Ishikawa (cell line): Measurements from ENCODE around the gene GYPA.

Experiments used
- CEBPB ChIP-seq: IDR thresholded peaks from 2 replicates; pipeline ENCODE4 v1.6.1; 2012
- CREB1 ChIP-seq: IDR thresholded peaks from 2 replicates; pipeline ENCODE4 v1.6.1; 2012; ENCODE audit warnings: low read depth
- EGR1 ChIP-seq: IDR thresholded peaks from 2 replicates; pipeline ENCODE4 v1.6.1; 2012
- EP300 ChIP-seq: IDR thresholded peaks from 2 replicates; pipeline ENCODE4 v1.6.1; 2012; ENCODE audit warnings: borderline replicate concordance
- FOXM1 ChIP-seq: IDR thresholded peaks from 2 replicates; pipeline ENCODE4 v1.6.1; 2012; ENCODE audit warnings: low read depth, borderline replicate concordance
- NFIC ChIP-seq: IDR thresholded peaks from 2 replicates; pipeline ENCODE4 v1.6.1; 2012
- RAD21 ChIP-seq: IDR thresholded peaks from 2 replicates; pipeline ENCODE4 v1.6.1; 2012; ENCODE audit warnings: low read depth
- REST ChIP-seq: IDR thresholded peaks from 2 replicates; pipeline ENCODE4 v1.6.1; 2012; ENCODE audit warnings: low read depth, mild to moderate bottlenecking
- TAF1 ChIP-seq: IDR thresholded peaks from 2 replicates; pipeline ENCODE4 v1.6.1; 2012; ENCODE audit warnings: low read depth, mild to moderate bottlenecking
- TCF12 ChIP-seq: IDR thresholded peaks from 2 replicates; pipeline ENCODE4 v1.6.1; 2012; ENCODE audit warnings: low read depth
- TEAD4 ChIP-seq: IDR thresholded peaks from 2 replicates; pipeline ENCODE4 v1.6.1; 2012
- YY1 ChIP-seq: IDR thresholded peaks from 2 replicates; pipeline ENCODE4 v1.6.1; 2012; ENCODE audit warnings: low read depth
- ZBTB7A ChIP-seq: IDR thresholded peaks from 2 replicates; pipeline ENCODE4 v1.6.1; 2012; ENCODE audit warnings: low read depth
- TF ChIP-seq, protein P1 (sequence below): IDR thresholded peaks from 2 replicates; pipeline ENCODE4 v1.6.1; 2012
- TF ChIP-seq, protein P2 (sequence below): IDR thresholded peaks from 2 replicates; pipeline ENCODE4 v1.6.1; 2012

Gene GYPA

DNA sequence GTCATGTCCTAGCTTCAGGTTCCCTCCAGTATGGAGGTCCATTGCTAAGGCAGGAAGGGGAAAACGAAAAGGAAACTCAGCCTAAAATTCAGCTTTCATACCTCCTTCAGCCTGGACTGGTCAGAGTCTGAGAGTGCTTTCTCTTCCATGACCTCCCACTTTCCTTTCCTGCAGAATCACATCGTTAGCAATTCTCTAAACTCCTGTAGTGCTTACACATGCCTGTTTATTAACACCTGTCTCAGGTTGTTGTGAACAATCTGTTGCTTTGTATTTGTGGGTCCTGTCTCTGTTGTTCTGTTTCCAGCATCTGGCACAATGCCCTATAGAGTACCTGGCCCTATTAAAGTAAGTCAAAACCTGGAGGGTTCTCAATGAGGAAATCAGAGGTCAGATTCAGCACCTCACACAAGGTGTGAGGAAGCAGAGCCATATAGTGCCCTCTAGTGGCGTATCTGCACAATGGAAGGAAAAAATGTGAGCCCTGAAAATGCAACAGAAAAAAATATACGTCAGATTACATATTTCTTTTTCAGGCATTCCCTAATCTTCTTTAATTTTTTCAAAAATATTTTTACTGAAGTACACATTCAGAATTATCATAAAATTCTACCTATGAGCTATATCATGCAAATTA, 2.3 kb upstream of the GYPA start:
- TF ChIP-seq RAD21, result peak; percentile 68

GRCh38 chr4:144141493-144141892, 975 bp upstream of the GYPA start:
- TF ChIP-seq, protein P1, sequence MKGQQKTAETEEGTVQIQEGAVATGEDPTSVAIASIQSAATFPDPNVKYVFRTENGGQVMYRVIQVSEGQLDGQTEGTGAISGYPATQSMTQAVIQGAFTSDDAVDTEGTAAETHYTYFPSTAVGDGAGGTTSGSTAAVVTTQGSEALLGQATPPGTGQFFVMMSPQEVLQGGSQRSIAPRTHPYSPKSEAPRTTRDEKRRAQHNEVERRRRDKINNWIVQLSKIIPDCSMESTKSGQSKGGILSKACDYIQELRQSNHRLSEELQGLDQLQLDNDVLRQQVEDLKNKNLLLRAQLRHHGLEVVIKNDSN, result no peak
- TF ChIP-seq FOXM1, result no peak
- TF ChIP-seq CEBPB, result no peak
- TF ChIP-seq YY1, result no peak
- TF ChIP-seq REST, result no peak
- no peak for TF ChIP-seq CREB1
- TF ChIP-seq TAF1, result no peak
- TF ChIP-seq TCF12, result no peak
- no peak for TF ChIP-seq NFIC
- TF ChIP-seq ZBTB7A, result no peak
- TF ChIP-seq, protein P2, sequence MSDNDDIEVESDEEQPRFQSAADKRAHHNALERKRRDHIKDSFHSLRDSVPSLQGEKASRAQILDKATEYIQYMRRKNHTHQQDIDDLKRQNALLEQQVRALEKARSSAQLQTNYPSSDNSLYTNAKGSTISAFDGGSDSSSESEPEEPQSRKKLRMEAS, result no peak
- no peak for TF ChIP-seq EGR1
- no peak for TF ChIP-seq EP300
- no peak for TF ChIP-seq TEAD4
- TF ChIP-seq RAD21, result no peak

DNA sequence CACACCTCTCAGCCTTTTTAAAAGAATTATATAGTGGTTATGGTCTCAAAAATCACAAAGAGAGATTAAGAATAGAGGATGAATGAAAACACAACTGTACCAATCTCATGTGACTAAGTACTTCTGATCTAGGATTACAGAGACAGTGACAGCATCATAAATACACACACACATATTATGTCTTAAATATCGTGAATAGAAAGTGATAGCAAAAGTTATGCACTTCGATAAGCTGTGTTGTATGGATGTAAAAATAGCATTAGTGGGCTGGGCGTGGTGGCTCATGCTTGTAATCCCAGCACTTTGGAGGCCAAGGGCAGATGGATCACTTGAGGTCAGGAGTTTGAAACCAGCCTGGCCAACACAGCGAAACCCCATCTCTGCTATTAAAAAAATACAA, 25.0 kb downstream of the GYPA start:
- TF ChIP-seq TCF12 (no peak), REST (no peak)

GRCh38 chr4:144113546-144113945, 27.0 kb downstream of the GYPA start:
- TF ChIP-seq, protein P1, result no peak
- TF ChIP-seq TCF12 (no peak), EP300 (no peak), FOXM1 (no peak), TAF1 (no peak), YY1 (no peak), REST (no peak), CREB1 (no peak), RAD21 (no peak), EGR1 (no peak)
- TF ChIP-seq, protein P2, result no peak

DNA sequence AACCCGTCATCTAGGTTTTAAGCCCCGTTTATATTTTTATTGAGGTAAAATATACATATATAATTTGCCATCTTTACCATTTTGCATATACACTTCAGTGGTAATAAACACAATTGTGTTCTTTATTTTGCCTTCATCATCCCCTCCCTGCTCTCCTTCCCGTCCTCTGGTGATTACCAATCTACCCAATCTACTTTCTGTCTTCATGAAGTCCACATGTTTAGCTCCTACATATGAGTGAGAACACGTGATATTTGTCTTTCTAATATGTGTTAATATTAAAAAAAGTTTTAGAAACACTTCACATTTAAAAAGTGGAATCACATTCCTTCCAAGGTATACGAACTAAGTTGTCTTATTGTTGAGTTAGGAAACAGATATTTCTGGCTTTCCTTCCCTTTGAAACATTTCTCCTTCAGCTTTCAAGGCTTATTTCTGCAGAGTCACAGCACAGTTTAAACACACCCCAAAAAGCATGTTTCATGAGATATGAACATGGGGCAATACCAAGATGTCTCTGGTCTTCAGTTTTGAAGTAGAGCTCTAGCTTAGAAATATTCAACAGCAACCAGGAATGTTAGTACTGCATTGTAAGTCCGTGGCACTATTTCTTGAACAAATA, 35.9 kb downstream of the GYPA start:
- TF ChIP-seq FOXM1 (no peak), YY1 (no peak), REST (no peak), EP300 (no peak), EGR1 (no peak), NFIC (no peak), TAF1 (no peak), ZBTB7A (no peak), RAD21 (no peak), CREB1 (no peak), TCF12 (no peak), CEBPB (no peak), TEAD4 (no peak)
- TF ChIP-seq, protein P2, result no peak
- TF ChIP-seq, protein P1, result no peak
